HG02610 (cell line): ENCODE measurements around the gene BAZ1A.
"Not testable (repeated sequence)": the region's sequence is repeated elsewhere in the genome, so short reads cannot be mapped to it uniquely, and the experiment has no call there.

ENCODE experiments used
- ATAC-seq: cut with Tn5 transposase; IDR thresholded peaks from one replicate; pipeline ENCODE4 v1.9.1; 2021; ENCODE audit warnings: mild to moderate bottlenecking, moderate library complexity; ENCODE audit not compliant: unreplicated experiment

The BAZ1A gene

DNA sequence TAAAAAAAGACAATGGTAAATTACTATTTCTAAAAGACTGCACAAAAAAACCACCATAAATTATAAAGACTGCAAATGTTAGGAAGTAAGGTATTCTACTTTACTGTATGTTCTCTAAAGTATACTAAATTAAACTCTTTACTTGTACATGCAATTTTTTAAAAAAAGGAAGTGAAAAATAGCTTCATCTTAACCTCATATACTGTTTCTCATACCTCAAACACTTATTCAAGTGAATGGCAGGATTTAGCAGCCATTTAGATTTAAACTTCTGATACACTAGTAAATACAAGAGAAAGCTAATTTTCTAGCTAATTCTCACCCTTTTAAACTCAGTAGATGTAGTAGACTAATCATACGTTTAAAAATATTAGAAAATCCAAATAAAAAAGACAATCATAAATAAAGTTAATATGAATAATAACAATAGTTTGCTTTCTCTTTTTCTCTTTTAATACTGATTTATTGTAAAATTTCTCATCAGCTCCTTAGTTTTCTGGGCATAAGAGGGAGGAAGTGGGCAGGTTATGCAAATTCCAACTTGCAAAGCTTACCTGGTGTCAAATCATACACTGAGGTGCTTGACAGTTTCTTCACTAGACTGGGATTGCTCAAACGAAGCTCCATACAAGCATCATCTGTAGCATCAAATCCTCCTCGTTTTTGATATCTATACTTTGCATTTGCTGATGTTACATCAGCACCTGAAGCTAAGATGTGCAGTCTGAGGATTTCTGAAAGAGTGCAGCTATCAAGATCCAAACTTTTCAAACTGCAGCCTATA, 89.7 kb downstream of the BAZ1A start:
- peak; percentile 37 for ATAC-seq

DNA sequence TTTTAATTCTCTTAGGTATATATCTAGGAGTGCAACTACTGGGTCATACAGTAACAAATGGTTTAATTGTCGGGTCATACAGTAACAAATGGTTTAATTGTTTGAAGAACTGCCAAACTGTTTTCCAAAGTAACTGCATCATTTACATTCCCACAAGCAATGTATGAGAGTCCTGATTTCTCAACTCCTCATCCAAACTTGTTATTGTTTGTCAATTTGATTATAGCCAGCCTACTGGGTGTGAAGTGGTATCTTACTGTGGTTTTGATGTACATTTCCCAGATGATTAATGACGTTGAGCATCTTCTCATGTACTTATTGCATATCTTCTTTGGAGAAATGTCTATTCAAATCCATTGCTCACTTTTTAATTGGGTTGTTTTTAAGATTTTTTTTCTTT, 93.1 kb downstream of the BAZ1A start:
- ATAC-seq = no peak

DNA sequence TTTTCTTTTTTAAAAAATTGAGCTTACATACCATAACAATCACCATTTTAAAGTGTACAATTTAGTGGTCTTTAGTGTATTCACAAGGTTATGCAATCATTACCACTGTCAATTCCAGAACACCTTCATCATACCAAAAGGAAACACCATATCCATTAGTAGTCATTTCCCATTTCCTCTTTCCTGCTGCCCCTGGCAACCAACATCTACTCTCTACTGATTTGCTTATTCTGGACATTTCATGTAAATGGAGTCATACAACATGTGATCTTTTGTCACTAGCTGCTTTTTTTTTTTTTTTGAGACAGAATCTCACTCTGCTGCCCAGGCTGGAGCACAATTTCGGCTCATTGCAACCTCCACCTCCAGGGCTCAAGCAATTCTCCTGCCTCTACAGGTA, 93.9 kb downstream of the BAZ1A start:
- peak; percentile 58 for ATAC-seq

DNA sequence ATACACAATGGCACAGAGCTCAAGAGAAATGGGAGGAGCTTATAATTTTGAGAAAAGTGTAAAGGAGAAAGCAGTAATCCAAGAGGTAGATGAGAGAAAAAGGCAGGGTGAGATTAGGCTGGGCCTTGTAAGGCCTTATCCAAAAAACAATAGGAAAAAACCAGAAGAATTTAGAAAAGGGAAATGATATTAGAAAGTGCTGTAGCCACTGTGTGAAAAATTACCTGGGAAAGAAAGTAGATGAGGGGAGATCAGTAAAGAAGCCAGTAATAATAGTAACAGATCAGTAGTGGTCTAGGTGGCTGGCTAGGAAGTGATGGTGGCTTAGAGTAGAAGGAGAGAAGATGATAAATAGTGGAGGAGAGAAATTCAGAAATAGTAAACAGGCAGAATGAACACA, 94.5 kb downstream of the BAZ1A start:
- ATAC-seq = no peak

DNA sequence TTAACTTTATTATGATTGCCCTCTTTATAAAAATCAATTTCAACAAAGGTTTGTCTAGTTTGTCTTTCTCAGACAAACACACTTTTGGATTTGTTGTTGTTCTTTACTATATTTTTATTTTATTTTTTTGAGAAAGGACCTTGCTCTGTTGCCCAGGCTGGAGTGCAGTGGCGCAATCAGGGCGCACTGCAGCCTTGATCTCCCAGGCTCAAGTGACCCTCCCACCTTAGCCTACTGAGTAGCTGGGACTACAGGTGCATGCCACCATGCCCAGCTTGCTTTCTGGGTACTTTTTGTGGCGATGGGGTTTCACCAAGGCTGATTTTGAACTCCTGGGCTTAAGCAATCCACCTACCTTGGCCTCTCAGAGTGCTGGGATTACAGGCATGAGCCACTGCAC, 96.4 kb downstream of the BAZ1A start:
- ATAC-seq = no peak

DNA sequence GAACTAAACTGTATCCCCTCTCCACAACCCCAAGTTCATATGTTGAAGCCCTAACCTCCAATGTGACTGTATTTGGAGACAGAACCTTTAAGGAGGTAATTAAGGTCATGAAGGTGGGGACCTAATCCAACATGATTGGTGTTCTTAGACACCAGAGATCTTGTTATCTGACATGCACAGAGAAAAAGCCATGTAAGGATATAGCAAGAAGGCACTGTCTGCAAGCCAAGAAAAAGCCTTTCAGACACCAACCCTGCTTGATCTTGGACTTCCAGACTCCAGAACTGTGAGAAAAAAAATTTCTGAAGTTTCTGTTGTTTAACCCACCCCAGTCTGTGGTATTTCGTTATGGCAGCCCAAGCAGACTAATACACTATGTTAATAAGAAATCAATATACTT, 98.5 kb downstream of the BAZ1A start:
- ATAC-seq = no peak

DNA sequence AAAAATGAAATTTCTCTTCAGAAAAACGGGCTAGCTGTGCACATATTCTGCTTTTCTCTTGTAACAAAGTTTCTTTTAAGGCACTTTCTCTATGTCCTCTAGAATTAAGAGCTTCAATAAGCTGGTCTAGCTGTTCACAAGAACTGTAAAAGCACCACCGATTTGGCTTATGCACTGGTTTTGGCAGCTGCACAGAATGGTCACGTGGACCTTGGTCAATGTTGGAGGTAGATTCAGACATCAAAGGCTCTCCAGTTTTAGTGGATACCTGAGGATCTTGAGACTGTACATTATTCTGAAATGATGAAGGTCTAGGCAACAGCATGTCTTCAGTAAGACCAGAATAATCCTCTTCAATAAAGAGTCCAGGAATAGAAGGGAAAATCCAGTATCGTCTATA, 99.2 kb downstream of the BAZ1A start:
- no peak for ATAC-seq

DNA sequence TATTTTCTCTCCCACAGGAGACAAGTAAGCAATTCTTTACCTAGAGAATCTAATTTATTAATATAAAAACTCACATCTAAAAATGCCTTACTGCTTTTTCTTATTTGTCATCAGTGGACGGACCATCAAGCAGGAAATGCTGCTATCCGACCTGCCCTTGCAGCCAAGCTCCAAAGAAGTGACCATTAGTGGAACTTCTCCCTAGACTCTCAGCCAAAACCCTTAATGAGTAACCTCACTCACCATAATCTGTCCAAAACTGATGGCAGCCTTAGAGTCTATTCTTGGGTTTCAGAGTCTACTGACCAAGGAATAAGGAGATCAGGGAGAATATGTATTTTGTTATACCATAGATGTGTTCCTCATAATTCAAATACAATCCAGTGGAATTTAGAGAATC, 99.8 kb downstream of the BAZ1A start:
- ATAC-seq = no peak

DNA sequence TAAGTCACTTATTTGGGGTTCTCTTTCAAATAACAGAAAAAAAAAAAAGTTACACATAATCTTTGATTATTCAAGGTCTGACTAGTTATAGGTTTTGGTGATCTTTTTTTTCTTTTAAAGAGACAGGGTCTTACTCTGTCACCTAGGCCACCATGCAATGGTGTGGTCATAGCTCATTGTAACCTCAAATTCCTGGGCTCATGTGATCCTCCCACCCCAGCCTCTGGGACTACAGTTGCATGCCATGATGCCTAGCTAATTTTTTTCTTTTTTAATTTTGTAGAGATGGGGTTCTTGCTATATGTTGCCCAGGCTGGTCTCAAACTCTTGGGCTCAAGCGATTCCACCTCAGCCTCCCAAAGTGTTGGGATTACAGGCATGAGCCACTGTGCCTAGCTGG, 104.3 kb downstream of the BAZ1A start:
- no peak for ATAC-seq

DNA sequence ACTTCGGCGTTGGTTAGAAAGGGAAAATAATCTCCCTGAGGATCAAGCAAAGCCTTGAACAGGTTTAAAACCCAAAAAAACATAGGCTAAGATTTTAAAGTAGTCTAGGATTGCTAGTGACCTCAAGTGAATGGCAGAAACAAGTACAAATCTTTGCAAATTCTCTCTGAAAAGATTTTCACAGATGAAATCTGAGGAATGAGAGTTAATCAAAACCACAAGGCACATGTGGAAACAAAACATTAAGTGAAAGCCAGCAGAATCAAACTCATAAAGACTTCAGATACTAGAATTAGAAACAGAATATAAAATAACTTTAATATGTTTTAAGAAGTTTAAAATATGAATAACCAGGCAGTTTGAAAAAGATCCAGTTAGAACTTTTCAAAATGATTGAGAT, 108.6 kb downstream of the BAZ1A start:
- ATAC-seq = no peak

DNA sequence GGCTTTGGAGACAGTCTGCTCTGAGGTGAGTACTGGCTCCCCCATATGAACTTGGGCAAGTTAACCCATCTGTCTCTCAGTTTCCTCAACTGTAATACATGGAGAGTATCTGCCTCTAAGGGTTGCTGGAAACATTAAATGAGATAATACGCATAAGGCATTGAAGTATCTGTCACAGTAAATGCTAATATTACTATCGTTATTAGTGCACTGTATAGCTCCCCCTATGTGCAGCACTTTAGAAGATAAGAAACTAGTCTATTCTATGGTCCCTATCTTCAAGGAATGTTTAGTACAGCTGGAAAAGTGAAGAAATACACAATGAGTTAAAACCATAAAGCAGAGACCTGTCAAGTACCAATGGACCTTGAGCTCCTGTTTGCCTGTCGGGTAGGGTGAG, 109.1 kb downstream of the BAZ1A start:
- no peak for ATAC-seq

DNA sequence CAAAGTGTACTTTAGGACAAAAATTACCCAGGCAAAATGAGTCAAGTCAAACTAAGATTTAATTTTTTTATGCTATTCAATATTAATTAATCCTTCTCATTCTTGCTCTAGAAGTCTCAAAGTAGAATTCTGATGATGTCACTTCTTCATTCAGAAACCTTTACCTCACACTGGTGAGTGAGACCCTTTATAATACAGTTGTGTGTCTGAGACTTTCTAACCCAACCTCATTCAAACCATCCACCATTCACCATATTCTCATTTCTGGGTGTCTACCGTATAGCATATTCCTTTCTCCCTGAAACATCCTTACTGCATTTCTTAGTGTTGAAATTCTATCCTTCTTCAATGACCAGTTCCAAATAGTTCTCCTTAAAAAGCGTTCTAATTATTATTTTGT, 119.9 kb downstream of the BAZ1A start:
- ATAC-seq = no peak

DNA sequence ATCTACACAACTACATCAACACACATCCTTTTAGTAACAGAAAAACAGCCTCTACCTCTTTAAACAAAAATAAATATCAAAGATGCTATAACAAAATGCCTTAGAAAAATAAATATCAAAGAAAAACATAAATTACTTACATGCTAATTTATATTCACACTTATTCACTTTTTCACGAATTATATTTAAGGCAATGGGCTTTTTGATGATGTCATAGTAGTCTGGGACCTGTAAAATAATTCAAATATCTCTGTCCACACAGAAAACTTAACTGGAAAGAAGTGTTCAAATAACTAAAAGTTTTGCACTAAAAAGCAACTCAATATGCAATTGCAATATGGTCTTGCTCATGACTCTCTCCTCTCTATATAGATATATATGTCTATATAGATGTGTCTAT, 120.5 kb downstream of the BAZ1A start:
- ATAC-seq = no peak

DNA sequence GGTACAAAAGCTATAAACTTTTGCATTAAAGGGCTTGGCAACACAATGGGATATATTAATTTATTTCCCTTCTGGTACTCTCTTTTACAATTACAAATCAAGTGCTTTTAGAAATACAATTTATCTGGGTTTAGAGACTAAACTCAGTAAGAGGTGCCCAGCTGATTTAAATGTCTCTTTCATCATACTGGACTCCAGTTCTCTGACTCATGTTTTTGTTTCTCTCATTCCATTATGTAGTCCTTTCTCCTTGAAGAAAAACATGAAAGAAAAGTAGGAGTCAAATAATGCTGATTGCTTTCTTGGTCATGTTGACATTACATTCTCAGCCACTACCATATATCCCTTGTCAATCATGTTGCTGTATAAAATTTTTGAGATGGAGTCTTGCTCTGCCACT, 124.5 kb downstream of the BAZ1A start:
- ATAC-seq = no peak

DNA sequence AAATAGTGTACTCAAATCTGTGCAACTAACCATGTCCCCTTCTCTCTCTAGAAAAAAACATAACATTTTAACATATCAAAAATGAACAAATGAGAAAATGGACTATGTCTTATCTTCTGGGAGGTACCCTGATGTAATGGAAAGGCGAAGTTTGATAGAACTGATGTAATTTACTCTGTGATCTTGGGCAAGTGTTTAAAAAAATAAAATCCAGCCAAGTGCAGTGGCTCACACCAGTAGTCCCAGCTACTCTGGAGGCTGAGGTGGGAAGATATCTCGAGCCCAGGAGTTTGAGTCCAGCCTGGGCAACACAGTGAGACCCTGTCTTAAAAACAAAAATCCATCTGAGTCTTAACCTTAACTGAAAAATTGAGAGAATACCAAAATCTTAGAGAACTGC, 124.9 kb downstream of the BAZ1A start:
- no peak for ATAC-seq

DNA sequence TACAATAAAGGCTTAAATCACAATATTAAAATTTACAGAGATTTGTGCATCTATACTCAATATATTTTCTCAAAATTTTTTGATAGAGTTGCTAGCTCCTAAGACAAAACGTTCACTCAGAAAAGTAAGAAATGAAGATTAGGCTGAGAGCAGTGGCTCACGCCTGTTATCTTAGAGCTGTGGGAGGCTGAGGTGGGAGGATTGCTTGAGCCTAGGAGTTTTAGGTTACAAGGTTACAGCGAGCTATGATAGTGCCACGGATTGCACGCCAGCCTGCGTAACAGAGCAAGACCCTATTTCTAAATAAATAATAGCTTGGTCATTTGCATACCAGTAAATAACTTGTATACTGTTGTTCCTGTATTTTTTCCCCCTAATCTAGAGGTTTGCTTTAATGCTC, 125.8 kb downstream of the BAZ1A start:
- ATAC-seq = no peak

DNA sequence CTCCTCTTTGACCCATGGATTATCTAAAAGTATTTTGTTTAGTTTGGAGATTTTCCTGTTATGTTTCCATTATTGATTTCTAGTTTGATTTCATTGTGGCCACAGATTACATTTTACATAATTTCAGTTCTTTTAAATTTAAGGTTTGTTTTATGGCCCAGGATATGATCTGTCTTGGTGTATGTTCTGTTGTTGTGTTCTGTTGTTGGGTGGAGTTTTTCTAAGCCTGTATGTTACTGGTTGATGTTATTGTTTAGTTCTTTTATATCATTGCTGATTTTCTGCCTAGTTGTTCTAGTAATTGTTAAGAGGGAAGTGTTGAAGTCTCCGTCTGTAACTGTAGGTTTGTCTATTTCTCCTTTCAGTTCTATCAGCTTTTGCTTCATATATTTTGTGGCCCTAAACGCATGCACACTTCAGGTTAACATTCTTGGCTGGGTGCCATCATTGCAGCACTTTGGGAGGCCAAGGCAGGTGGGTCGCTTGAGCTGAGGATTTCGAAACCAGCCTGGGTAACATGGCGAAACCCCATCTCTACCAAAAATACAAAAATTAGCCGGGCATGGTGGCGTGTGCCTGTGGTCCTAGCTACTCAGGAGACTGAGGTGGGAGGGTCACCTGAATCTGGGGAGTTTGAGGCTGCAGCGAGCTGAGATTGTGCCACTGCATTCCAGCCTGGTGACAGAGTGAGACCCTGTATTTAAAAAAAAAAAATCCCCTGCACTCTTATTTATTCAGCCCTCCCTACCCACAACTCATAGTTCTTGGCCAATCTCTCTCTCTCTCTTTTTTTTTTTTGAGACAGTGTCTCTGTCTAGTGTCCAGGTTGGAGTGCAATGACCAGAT, 132.7 kb downstream of the BAZ1A start:
- no peak for ATAC-seq

DNA sequence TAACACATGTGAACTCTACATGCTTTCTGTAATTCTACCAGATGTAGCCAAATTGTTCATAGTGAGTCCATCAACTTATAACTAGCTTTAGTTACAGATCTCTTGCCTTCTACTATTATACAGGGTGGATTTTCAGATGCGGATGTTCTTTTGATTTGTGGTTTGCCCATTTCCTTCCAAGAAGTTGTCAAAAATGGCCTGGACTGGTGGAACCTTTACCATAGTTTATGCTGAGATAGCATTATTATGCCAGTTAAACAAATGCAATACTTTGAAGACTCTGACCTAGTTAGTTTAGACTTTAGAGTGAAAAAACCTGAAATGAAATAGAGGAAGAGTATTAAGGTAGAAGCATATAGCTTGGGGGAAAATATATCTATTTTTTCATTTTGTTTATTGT, 133.3 kb downstream of the BAZ1A start:
- ATAC-seq = no peak

DNA sequence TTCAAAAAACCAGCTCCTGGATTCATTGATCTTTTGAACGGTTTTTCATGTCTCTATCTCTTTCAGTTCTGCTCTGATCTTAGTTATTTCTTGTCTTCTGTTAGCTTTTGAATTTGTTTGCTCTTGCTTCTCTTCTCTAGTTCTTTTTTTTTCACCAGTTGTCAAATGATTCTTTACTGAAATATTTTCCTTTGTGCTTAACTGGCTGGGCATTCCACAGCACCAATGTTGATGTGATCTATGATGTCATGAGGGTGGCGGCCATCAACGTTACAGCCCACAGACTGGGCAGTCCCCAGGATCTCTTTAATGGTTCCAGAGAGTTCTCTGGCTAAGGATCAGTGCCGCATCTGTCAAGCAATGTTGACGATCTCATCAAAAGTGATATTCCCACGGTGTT, 135.0 kb downstream of the BAZ1A start:
- not testable (repeated sequence) for ATAC-seq

DNA sequence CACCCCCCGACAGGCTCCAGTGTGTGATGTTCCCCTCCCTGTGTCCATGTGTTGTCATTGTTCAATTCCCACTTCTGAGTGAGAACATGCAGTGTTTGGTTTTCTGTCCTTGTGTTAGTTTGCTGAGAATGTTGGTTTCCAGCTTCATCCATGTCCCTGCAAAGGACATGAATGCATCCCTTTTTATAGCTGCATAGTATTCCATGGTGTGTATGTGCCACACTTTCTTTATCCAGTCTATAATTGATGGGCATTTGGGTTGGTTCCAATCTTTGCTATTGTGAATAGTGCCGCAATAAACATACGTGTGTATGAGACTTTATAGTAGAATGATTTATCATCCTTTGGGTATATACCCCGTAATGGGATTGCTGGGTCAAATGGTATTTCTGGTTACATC, 138.1 kb downstream of the BAZ1A start:
- ATAC-seq = not testable (repeated sequence)

DNA sequence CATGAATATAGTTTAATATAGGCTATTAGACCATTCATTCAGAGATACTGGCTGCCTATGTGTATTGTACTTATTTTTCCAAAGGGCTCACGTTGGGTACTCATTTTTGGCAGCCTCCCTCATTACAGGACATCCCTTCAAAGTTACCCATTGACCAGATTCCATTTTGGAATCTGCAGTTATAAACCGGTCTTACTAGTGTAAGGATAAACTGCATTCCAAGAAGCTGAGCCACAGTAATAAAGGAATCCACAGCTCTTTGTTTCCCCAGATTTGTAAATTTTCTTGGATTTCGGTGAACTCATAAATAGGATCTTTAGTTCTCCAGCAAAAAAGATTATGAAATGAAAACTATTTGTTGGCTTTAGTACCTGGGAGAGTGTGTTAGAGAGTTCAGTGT, 141.9 kb downstream of the BAZ1A start:
- no peak for ATAC-seq

DNA sequence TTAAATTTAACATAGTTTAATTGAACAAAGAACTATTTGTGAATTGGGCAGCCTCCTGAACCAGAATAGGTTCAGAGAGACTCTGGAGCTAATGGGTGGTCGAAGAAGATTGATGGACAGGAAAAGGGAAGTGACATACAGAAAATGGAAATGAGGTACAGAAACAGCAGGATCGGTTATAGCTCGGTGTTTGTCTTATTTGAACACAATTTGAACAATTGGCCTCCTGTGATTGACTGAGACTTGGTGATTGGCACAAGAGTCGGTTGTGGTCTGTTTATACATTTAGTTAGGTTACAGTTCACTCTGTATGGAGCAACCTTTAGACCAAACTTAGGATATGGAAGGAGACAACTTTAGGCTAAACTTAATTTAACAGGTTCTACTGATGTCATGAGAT, 142.4 kb downstream of the BAZ1A start:
- ATAC-seq = no peak
